WERI-Rb-1 (cell line): ENCODE data around the gene CGNL1.
A peak's percentile ranks its signal among the peaks of the same experiment; 100 is the strongest.

Experiments used
- DNase-seq: peaks from one replicate; pipeline ENCODE4 v3.0.0-alpha.2; 2020
- H3K27ac ChIP-seq: fragments of 250-450 bp; sonication (Bioruptor Pico); 2 replicates; pipeline ENCODE4 v1.5.1; 2020; ENCODE audit warnings: mild to moderate bottlenecking, moderate library complexity
- H3K27me3 ChIP-seq: fragments of 250-450 bp; sonication (Bioruptor Pico); 2 replicates; pipeline ENCODE4 v1.5.1; 2021; ENCODE audit warnings: mild to moderate bottlenecking, low read depth, moderate library complexity; ENCODE audit not compliant: insufficient read depth, severe bottlenecking
- H3K36me3 ChIP-seq: fragments of 250-450 bp; sonication (Bioruptor Pico); 2 replicates; pipeline ENCODE4 v1.5.1; 2020; ENCODE audit warnings: mild to moderate bottlenecking, moderate library complexity
- H3K4me3 ChIP-seq: 2 replicates; pipeline ENCODE4 v1.5.1; 2011; ENCODE audit warnings: low read depth, mild to moderate bottlenecking, control low read depth, low read length
- H3K9me3 ChIP-seq: fragments of 250-450 bp; sonication (Bioruptor Pico); 2 replicates; pipeline ENCODE4 v1.5.1; 2021; ENCODE audit warnings: mild to moderate bottlenecking, moderate library complexity; ENCODE audit not compliant: severe bottlenecking
- CTCF ChIP-seq: IDR thresholded peaks from 2 replicates; pipeline ENCODE4 v1.5.1; 2011; ENCODE audit warnings: low read depth, mild to moderate bottlenecking, control low read depth, inconsistent platforms, low read length

The CGNL1 gene

GRCh38 chr15:57506422-57506821 is 130.1 kb downstream of the CGNL1 start:
- TF ChIP-seq CTCF, result peak; percentile 50
- peak; percentile 44 for DNase-seq
- Histone ChIP-seq H3K9me3 (no peaks in the 10 kb centered on the region), H3K4me3 (no peak overlapping the region), H3K27me3 (no peaks in the 10 kb centered on the region), H3K36me3 (no peaks in the 10 kb centered on the region), H3K27ac (peak overlapping the region; percentile 36; the same call in 1 of the 2 replicates)

GRCh38 chr15:57507111-57507510 is 130.8 kb downstream of the CGNL1 start:
- H3K4me3 ChIP-seq, result no peak overlapping the region
- no peak overlapping the region for H3K27ac ChIP-seq
- no peaks in the 10 kb centered on the region for H3K36me3 ChIP-seq
- H3K27me3 ChIP-seq, result no peaks in the 10 kb centered on the region
- DNase-seq, result no peak
- H3K9me3 ChIP-seq, result no peaks in the 10 kb centered on the region
- no peak for TF ChIP-seq CTCF

- Histone ChIP-seq H3K9me3 (no peaks in the 10 kb centered on the region), H3K27me3 (no peaks in the 10 kb centered on the region), H3K4me3 (no peak overlapping the region), H3K36me3 (no peaks in the 10 kb centered on the region), H3K27ac (no peak overlapping the region)
- no peak for DNase-seq
- no peak for TF ChIP-seq CTCF
Measured at GRCh38 chr15:57509126-57509525, 132.8 kb downstream of the CGNL1 start.

- Histone ChIP-seq H3K4me3 (no peak overlapping the region), H3K27ac (no peak overlapping the region), H3K36me3 (no peaks in the 10 kb centered on the region), H3K27me3 (no peaks in the 10 kb centered on the region), H3K9me3 (no peaks in the 10 kb centered on the region)
- TF ChIP-seq CTCF, result no peak
- DNase-seq, result no peak
Measured at GRCh38 chr15:57509965-57510364, 133.7 kb downstream of the CGNL1 start.

GRCh38 chr15:57510647-57511046 is 134.3 kb downstream of the CGNL1 start:
- no peak for TF ChIP-seq CTCF
- no peaks in the 10 kb centered on the region for H3K36me3 ChIP-seq
- no peaks in the 10 kb centered on the region for H3K9me3 ChIP-seq
- no peak overlapping the region for H3K27ac ChIP-seq
- no peak overlapping the region for H3K4me3 ChIP-seq
- H3K27me3 ChIP-seq, result no peaks in the 10 kb centered on the region
- no peak for DNase-seq

- Histone ChIP-seq H3K9me3 (no peaks in the 10 kb centered on the region), H3K27ac (no peak overlapping the region), H3K36me3 (peaks cover 10% of the 10 kb centered on the region; the same call in 1 of the 2 replicates), H3K27me3 (no peaks in the 10 kb centered on the region), H3K4me3 (no peak overlapping the region)
- TF ChIP-seq CTCF, result no peak
- no peak for DNase-seq
Measured at GRCh38 chr15:57516327-57517029, 140.2 kb downstream of the CGNL1 start.
